HCT116 (cell line): Measurements from ENCODE around the gene CASR. TPM values are rescaled to one million over a fixed set of nuclear protein-coding genes. Genes with fewer than 3 reads are reported as not detected.

Experiments
- ATAC-seq: fragments of 200-7000 bp; cut with Tn5 transposase; 2 replicates; pipeline ENCODE4 v1.9.1; 2020; ENCODE audit warnings: mild to moderate bottlenecking, moderate library complexity
- BruUV-seq: library from RNA; stranded (reverse); fragments of 400-500 nt; replicated peaks from 2 replicates; lab custom pipeline; 2021; lab: Mats Ljungman, UMichigan
- CTCF ChIA-PET: fragments of 300-600 bp; sonication (Branson Sonifier 250); formaldehyde crosslinking; loops from one replicate; lab custom pipeline; 2021; ENCODE audit warnings: antibody characterized with exemption; lab: Charles Lee
- POLR2A ChIA-PET: fragments of 300-600, 350-600 bp; sonication (Branson Sonifier 250); formaldehyde crosslinking; loops from one replicate; lab custom pipeline; 2021; ENCODE audit warnings: antibody characterized with exemption; lab: Charles Lee
- RAD21 ChIA-PET, 2 experiments: fragments of 300-600 bp; sonication (Branson Sonifier 250); formaldehyde crosslinking; loops; one replicate each; lab custom pipeline; 2023; ENCODE audit warnings: low total read pairs in 2 of 2; ENCODE audit not compliant: uncharacterized antibody in 2 of 2, unreplicated experiment in 2 of 2, low non-redundant PET in 1 of 2; lab: Charles Lee
- DNase-seq: peaks from one replicate; pipeline ENCODE4 v3.0.0-alpha.2; 2010; ENCODE audit warnings: low read depth, low spot score
- H2AFZ ChIP-seq: fragments of 200-600 bp; shearing (Covaris generic), sonication (generic); 2 replicates; pipeline ENCODE4 v1.6.1; 2017; ENCODE audit warnings: low read depth, mixed run types, mixed read lengths, antibody characterized with exemption, low read length; ENCODE audit not compliant: poor library complexity, severe bottlenecking
- H3K27ac ChIP-seq: 2 replicates; pipeline ENCODE4 v1.5.1; 2012; ENCODE audit warnings: low read depth, low read length
- H3K27me3 ChIP-seq: fragments of 200-600 bp; sonication (generic); 2 replicates; pipeline ENCODE4 v1.6.1; 2016; ENCODE audit warnings: mixed run types, low read length, mixed read lengths; ENCODE audit not compliant: insufficient read depth
- H3K36me3 ChIP-seq, 2 experiments: fragments of 200-500 bp in 1 of 2; fragments of 200-600 bp in 1 of 2; sonication (Bioruptor generic) in 1 of 2; sonication (generic) in 1 of 2; 2 replicates each; pipeline versions ENCODE4 v1.5.1 to v1.6.1; 2014 to 2016; ENCODE audit warnings: low read length in 2 of 2, inconsistent platforms in 1 of 2, mixed read lengths in 1 of 2, mixed run types in 1 of 2; ENCODE audit not compliant: insufficient read depth in 2 of 2, control insufficient read depth in 1 of 2
- H3K4me1 ChIP-seq, 2 experiments: fragments of 200-600 bp in 1 of 2; sonication (generic) in 1 of 2; 2 replicates each; pipeline versions ENCODE4 v1.5.1 to v1.6.1; 2012 to 2017; ENCODE audit warnings: low read length in 2 of 2, inconsistent platforms in 1 of 2, mild to moderate bottlenecking in 1 of 2, mixed read lengths in 1 of 2, mixed run types in 1 of 2, moderate library complexity in 1 of 2; ENCODE audit not compliant: insufficient read depth in 2 of 2, control insufficient read depth in 1 of 2
- H3K4me2 ChIP-seq: fragments of 200-600 bp; sonication (generic); 2 replicates; pipeline ENCODE4 v1.6.1; 2017; ENCODE audit warnings: mixed run types, low read length, mixed read lengths
- H3K4me3 ChIP-seq, 2 experiments: fragments of 200-600 bp in 1 of 2; sonication (generic) in 1 of 2; replicated peaks in 1 of 2; 2 replicates each; pipeline ENCODE4 v1.5.1; 2011 to 2016; ENCODE audit warnings: low read length in 2 of 2, control low read depth in 1 of 2, low read depth in 1 of 2, mild to moderate bottlenecking in 1 of 2, mixed read lengths in 1 of 2, mixed run types in 1 of 2
- H3K79me2 ChIP-seq: fragments of 200-600 bp; sonication (generic); 2 replicates; pipeline ENCODE4 v1.6.1; 2017; ENCODE audit warnings: mild to moderate bottlenecking, mixed run types, low read length, moderate library complexity, mixed read lengths; ENCODE audit not compliant: insufficient read depth
- H3K9ac ChIP-seq: fragments of 200-600 bp; sonication (generic); 2 replicates; pipeline ENCODE4 v1.6.1; 2016; ENCODE audit warnings: low read length, mixed read lengths
- H3K9me2 ChIP-seq: fragments of 200-600 bp; sonication (generic), shearing (Covaris generic); 2 replicates; pipeline ENCODE4 v1.6.1; 2017; ENCODE audit warnings: mixed run types, mild to moderate bottlenecking, moderate library complexity; ENCODE audit not compliant: insufficient read depth
- H3K9me3 ChIP-seq, 2 experiments: fragments of 200-500 bp in 1 of 2; fragments of 200-600 bp in 1 of 2; sonication (Bioruptor generic) in 1 of 2; sonication (generic) in 1 of 2; 2 replicates each; pipeline ENCODE4 v1.6.1; 2014 to 2017; ENCODE audit warnings: low read length in 2 of 2, mixed read lengths in 2 of 2, inconsistent platforms in 1 of 2, low read depth in 1 of 2, mild to moderate bottlenecking in 1 of 2, mixed run types in 1 of 2, moderate library complexity in 1 of 2; ENCODE audit not compliant: control insufficient read depth in 1 of 2, insufficient read depth in 1 of 2
- H4K20me1 ChIP-seq: fragments of 200-600 bp; sonication (generic), shearing (Covaris generic); 2 replicates; pipeline ENCODE4 v1.6.1; 2017; ENCODE audit warnings: mixed run types, mild to moderate bottlenecking, moderate library complexity; ENCODE audit not compliant: insufficient read depth
- CBX3 ChIP-seq: IDR thresholded peaks from 2 replicates; pipeline ENCODE4 v1.6.1; 2012; ENCODE audit warnings: low read depth
- ELF1 ChIP-seq: IDR thresholded peaks from 2 replicates; pipeline ENCODE4 v1.6.1; 2012; ENCODE audit warnings: low read depth, borderline replicate concordance
- FOSL1 ChIP-seq: IDR thresholded peaks from 2 replicates; pipeline ENCODE4 v1.6.1; 2012; ENCODE audit warnings: low read depth
- SIN3A ChIP-seq: IDR thresholded peaks from 2 replicates; pipeline ENCODE4 v1.6.1; 2012; ENCODE audit warnings: low read depth
- TCF7L2 ChIP-seq: IDR thresholded peaks from 2 replicates; pipeline ENCODE4 v1.7.0; 2011; ENCODE audit warnings: borderline replicate concordance, inconsistent platforms; ENCODE audit not compliant: insufficient read depth, insufficient read length; ENCODE audit errors: extremely low read depth
- ZFX ChIP-seq: fragments of 450-650 bp; IDR thresholded peaks from 2 replicates; pipeline ENCODE4 v1.6.1; 2017
- ZNF274 ChIP-seq: fragments of 200-500 bp; sonication (Bioruptor generic); IDR thresholded peaks from 2 replicates; pipeline ENCODE4 v1.6.1; 2014; ENCODE audit warnings: mild to moderate bottlenecking, low read depth, low read length, inconsistent platforms
- intact Hi-C: fragments of 100-400 bp; cut with micrococcal nuclease; formaldehyde crosslinking; loops from 2 replicates; pipeline ENCODE4 v1.10.0; 2022
- total RNA-seq: library from RNA; stranded (reverse); gene quantifications from one replicate; pipeline ENCODE4 v1.2.1, GENCODE V29; 2021; ENCODE audit not compliant: unreplicated experiment

CASR gene
- total RNA-seq, 1 experiment from 2014 or later, result not detected

DNA sequence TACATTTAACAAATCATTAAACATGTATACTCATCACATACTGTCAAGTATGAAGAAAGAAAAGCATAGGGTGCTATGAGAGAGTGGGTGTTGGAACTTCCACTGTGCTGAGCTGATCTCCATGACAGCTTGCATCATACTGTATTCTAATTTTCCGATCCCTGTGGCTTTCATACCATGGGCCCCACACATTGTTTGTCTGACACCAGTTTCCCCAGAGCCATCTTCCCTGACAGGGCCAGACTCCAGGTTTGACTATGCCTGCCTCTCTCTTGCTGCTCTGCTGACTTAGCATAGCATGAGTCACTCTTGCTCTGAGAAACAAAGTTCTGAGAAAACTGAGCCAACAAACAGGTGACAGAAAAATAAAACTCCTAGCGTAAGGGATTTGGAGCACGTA is 37.0 kb upstream of the CASR start:
- CTCF ChIA-PET, result no interaction called here
- BruUV-seq, result no TSS peak
- ATAC-seq (no peak), DNase-seq (no peak)
- POLR2A ChIA-PET, result no interaction called here
- H3K27ac ChIP-seq, result no peak overlapping the region
- H3K27me3 ChIP-seq, result no peaks in the 10 kb centered on the region
- no peak overlapping the region for H3K4me3 ChIP-seq
- no peaks in the 10 kb centered on the region for H3K4me1 ChIP-seq
- H3K79me2 ChIP-seq, result no peaks in the 10 kb centered on the region
- no peak overlapping the region for H3K9ac ChIP-seq
- H4K20me1 ChIP-seq, result no peaks in the 10 kb centered on the region
- no peak for TF ChIP-seq SIN3A
- no peak for TF ChIP-seq ZFX
- TF ChIP-seq ELF1, result no peak
- TF ChIP-seq ZNF274, result no peak
- TF ChIP-seq CBX3, result no peak
- TF ChIP-seq TCF7L2, result no peak
- no peak for TF ChIP-seq FOSL1
- no peaks in the 10 kb centered on the region for H3K9me2 ChIP-seq
- no peak overlapping the region for H3K4me2 ChIP-seq
- H2AFZ ChIP-seq, result no peak overlapping the region
- intact Hi-C loops, result no loop called here
- H3K9me3 ChIP-seq, result no peaks in the 10 kb centered on the region
- RAD21 ChIA-PET, result no interaction called here
- no peaks in the 10 kb centered on the region for H3K36me3 ChIP-seq

DNA sequence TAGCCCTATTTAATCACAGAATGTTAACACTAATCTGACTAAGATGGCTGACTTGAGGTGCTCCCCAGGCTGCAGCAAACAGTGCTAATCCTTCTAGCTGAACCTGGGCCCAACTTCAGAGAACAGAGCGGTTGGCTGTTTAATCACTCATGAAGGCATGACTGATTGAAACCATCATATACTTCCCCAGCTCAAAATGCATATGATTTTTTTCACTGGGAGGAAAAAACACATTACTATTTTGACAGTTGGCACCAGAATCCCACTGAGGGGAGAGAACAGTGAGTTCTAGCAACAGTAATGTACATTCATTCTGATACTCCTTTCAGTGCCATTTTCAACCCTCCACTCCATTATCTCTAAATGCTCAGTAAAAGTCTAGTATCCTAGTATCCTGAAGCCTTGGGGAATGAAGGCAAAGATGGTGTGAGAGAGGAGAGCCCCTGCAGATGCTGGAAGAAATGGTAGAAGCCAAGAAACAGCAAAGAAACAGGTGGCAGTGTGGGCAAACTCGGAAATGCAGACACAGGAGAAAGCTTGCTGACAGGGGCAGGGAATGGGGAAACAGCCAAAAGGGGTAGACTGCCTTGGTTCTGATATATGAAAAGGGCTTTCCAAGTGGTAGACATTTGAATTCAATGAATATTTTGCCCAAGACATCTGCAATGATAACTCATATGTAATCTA is 34.4 kb upstream of the CASR start:
- no peaks in the 10 kb centered on the region for H3K27me3 ChIP-seq
- no peak overlapping the region for H3K4me3 ChIP-seq
- RAD21 ChIA-PET, result no interaction called here
- POLR2A ChIA-PET, result no interaction called here
- DNase-seq (no peak), ATAC-seq (no peak)
- no peaks in the 10 kb centered on the region for H3K79me2 ChIP-seq
- no peak for TF ChIP-seq ZFX
- CTCF ChIA-PET, result no interaction called here
- H3K9ac ChIP-seq, result no peak overlapping the region
- no peaks in the 10 kb centered on the region for H4K20me1 ChIP-seq
- no peak overlapping the region for H2AFZ ChIP-seq
- H3K4me2 ChIP-seq, result no peak overlapping the region
- H3K9me3 ChIP-seq, result peaks cover 0 to 1% of the 10 kb centered on the region in 2 experiments; a peak in 2 of 4 replicates
- no peaks in the 10 kb centered on the region for H3K9me2 ChIP-seq
- intact Hi-C loops, result no loop called here
- no peaks in the 10 kb centered on the region for H3K36me3 ChIP-seq
- H3K4me1 ChIP-seq, result no peaks in the 10 kb centered on the region
- no peak overlapping the region for H3K27ac ChIP-seq
- BruUV-seq, result no TSS peak
